Measurements from ENCODE around the gene COX4I1.
"Not testable (repeated sequence)": the region's sequence is repeated elsewhere in the genome, so short reads cannot be mapped to it uniquely, and the experiment has no call there.

Gene COX4I1

DNA sequence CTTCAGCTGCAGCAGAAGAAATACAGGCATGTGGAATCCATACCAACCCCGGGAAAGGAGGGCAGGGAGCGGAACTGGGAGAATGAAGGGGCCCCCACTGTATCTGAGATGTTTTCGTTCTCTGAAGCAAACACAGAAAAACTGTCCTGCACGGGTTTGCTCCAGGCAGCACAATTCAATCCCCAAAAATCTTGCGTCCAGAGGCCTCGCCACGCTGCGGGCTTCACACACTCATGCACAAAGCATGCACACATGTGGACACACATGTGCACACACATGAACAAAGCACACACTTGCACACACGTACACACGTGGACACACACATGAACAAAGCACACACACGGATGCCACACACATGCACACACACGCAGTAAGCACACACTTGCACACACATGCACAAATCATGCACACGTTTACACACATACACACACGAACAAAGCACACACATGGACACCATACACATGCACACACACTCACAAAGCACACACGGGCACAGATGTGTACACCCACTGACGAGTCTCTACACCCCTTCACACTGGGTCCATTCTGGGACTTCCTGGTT, 27.3 kb downstream of the COX4I1 start:
- DNase-seq = no peak

DNA sequence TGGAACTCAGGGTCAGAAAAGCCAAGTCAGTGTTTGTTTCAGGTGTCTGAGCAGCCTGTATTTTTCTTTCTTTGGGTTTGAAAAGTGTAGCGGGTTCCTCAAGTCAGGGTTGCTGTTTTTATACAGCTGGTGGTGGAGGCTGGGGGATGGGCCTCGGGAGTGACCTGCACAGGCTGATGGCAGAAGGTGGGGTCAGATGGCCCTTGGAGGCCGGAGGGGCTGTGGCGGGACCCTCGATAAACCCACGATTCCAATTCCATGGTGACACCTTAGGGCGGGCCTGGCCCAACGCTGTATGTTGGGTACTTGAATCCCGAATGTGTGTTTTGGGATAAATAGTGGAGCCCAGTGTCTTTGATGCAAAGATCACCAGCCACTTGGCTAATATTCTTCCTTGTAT, 28.7 kb downstream of the COX4I1 start:
- DNase-seq = no peak

DNA sequence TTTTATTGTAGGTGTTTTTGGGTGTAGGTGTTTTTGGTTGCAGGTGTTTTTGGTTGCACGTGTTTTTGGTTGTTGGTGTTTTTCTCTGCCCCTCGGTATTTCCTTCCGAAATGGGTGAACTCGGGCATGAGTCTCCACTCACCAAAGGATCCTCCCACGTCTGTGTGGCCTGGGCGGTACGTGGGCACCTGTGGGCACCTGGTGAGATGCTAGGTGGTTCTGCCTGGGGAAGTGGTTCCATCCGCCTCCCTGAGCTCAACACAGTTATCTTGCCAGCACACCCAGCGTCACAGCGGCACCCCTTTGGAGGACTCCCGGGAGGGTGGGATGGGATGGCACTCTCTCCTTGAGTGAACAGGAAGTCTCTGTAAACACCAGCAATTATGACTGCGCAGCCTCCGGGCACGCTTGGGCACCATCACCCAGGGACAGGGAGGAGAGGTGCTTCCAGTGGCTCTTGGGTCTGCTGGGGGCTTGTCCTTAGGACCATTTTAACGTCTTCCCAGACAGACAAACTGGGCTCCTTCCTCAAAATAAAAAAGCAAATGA, 29.8 kb downstream of the COX4I1 start:
- no peak for DNase-seq

DNA sequence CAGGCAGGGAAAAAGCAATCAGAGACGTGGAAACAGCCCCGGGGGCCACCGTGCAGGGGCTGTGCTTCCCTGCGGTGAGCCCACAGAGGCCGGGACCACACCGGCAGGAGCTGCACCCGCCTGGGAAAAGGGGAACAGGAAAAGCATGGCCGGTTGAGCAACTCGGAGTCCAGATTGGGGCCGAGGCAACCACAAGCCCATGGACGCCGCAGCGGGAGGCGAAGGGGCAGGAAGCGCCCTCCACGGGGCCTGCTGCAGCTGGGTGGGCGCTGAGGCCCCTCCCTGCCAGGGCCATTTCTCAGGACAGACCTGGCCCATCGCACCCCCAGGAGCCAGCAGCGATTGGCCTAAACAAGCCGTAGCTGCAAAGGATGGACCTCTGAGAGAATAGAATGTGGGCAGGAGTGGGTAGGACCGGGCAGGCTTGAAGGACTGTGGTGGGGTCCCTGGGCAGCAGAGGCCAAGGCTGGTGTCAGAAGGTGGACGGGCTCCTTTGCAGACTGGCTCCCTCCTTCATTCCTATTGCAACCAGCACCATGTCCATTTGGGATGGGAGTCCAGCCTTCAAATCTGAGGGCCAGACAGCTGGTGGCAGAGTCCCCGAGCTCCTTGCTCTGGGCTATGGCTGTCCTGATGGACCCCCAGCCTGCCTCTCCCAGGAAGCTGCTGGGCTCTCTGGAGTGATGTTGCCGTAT, 30.4 kb downstream of the COX4I1 start:
- no peak for DNase-seq

DNA sequence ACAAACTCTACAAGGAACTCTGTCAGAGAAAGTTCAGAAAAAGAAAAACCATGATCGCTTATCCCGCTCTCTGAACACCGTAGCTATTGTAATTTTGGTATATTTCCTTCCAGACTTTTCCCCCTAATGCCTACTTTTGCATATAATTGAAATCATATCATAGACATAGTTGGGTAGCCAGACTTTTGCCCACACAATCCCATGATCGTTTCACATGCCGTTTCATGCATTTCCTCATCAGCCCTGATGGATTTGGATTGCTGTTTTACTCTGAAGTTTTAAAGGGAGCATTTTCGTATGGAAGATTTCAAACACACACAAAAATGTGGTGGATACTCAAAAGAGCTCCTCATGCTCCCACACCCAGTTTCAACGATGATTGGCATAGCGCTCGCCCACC, 31.3 kb downstream of the COX4I1 start:
- DNase-seq = no peak

DNA sequence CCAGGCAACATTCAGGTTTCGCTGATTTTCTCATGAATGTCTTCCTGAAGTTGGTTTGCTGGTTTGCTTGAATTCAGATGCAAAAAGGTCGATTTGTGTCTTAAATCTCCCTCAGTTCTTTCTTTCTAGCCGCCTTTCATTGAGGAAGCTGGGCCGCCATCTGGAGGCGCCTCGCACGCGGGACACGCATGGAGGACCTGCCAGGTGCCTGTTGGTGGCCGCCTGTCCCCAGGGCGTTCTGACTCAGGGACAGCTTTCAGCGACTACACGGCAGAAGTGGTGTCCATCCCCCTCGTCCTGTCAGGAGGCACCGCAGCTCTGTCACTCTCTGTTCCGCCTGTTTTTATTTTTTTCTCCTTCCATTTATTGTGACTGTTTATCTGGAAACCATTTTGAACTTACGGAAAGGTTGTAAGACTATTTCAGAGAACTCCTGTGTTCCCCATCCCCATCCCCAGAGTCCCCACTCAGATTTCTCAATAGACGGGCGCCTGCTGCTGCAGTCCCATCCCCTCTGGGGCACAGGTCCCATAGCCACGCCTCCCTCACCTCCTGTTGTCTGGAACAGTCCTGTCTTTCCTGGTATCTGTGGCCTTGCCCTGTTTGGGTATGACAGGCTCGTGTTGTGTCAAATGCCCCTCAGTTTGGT, 33.2 kb downstream of the COX4I1 start:
- DNase-seq = no peak

DNA sequence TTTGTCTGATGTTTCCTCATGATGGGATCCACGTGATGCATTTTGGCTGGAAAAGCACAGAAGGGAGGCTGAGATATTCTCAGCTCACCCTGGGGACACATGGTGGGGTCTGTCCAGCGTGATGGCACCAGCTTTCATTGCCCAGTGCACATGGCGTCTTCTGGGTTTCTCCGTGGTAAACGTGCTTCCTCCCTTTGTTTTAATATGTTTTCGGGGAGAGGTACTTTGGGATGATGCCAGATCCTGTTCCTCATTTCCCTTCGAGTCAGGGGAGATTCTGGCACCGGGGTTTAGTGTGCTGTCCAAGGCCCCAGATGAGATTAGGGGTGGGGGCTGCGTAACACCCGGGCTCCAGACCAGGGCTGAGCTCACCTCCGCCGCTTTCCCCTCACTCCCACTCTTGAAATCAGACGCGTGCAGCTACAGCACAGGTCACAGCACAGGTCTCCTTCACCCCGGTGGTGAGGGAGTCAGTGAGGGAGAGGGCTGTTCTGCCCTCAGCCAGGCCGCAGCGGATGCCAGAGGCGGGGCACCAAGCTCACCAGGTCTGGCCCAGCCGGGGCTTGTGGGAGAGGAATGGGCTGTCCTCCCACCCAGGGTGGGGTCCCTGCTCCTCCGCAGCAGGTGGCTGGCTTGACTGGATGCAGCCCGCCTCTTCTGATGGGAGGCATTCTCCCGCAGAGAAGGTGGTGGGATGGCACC, 33.9 kb downstream of the COX4I1 start:
- no peak for DNase-seq

DNA sequence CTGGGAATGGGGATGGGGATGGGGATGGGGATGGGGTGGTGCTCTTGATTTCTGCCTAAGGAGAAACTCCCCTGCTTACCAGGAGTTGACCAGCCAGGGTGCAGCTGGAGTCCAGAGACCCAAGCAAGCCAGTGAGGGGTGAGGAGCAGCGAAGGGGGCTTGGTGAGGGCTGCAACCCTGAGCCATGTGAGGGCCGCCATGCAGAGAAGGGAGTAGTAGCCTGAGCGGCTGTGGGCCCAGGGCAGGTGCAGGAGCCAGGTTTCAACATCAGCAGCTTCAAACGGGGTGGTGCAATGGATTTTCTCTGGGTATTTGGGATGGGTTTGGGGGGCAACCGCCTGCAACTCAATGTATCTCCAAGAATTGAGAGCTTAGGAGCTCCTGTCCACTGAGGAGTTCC, 35.2 kb downstream of the COX4I1 start:
- no peak for DNase-seq

DNA sequence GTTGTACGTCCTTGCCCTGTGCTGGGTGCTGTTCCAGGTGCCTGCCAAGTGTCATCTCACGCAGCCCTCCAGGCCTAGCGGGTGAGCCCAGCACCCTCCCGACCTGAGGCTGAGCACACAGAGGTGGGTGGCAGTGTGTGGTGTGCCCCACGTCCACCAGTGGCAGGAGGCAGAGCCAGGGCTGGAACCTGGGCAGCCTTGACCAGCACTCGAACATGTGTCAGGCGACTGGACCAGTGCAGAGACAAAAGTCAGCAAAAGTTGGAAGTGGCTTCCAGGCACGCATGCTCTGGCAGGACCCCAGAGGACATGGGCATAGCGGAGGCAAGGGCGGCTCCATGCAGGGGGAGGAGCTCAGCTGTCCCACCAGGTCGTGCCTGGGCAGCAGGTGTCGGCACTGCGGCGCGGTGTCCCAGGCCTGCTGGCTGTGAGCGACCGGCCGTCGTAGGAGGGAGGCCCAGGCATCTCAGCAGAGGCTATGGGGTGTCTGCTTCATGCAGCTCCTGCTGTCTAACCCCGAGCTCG, 35.8 kb downstream of the COX4I1 start:
- no peak for DNase-seq

DNA sequence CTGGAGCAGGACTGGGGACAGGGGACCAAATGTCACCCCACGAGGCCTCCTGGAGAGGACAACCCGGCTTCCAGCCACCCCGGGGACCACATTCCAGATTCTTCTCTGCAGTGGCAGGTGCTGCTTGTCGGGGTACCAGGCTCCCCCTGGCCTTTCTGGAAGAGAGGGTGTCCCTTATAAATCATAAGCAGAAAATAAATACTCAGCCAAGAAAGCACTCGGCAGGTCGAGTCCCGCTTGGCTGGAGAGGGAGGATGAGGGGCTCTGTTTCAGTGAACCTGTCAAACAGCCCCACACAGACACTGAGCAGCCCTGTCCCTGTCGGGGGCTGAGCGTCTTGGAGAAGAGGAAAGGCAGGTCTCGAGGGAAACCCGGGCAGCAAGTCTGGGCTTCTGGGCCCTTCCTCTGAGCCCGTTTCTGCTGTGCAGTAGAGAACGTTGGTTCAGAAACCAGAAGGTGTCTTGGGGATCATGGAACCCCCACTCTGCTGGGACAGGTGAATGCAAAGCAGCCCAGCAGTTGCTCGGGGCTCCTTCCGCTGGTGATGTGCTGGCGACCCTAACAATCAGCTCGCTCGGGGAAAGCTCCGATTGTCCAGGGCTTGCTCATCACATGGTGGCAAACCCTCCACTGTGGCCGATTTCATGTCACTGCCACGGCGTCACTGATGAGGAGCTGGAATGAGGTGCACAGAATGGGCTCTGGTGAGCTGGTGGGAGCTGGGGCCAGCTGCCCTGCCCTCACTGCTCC, 36.6 kb downstream of the COX4I1 start:
- DNase-seq = no peak

DNA sequence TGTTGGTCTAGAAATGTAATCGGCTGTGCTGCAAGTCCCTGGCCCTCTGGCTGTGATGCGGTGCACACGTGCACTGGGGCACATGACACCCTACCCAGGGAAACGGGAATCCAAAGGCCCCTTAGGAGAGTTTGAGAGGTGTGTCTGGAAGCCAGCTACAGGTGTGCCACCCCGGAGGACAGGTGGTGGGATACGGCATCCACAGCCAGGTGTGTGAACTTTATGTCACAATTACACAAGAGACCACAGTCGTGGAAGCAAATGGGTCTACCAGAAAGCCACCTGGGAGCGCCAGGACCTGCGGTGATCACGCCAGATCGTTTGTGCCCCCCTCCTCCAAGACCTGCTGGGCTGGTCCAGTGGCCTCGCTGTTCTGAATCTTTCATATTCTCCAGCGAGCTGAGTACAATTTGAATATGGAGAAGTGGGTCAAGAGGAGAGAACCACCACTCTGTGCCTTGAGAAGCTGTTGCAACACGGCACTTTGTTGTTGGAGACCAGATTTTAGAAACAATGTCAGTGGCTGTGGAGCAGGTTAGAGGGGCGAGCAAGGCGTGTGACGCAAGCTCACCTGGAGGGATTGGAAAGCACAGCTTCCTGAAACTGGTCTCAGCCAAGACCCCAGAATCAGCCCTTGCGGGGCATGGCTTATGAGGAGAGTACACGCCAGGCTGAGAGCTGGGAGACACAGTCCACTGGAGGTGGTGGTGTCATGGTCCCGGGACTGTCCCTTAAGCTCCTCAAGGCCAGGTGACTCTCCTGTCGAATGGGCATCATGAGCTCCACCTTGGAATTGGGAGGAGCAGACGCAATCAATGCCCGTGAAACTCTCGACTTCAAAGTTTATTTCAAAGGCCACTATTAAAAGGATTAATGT, 37.4 kb downstream of the COX4I1 start:
- DNase-seq = no peak

DNA sequence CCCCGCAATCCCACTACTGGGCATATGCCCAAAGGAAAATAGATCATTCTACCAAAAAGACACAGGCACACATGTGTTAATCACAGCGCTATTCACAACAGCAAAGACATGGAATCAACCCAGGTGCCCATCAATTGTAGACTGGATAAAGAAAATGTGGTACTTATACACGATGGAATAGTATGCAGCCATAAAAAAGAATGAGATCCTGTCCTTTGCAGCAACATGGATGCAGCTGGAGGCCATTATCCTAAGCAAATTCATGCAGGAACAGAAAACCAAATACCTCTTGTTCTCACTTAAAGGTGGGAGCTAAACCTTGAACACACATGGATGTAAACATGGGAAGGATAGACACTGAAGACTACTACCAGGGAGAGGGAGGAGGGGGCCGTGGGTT, 38.2 kb downstream of the COX4I1 start:
- DNase-seq = not testable (repeated sequence)

DNA sequence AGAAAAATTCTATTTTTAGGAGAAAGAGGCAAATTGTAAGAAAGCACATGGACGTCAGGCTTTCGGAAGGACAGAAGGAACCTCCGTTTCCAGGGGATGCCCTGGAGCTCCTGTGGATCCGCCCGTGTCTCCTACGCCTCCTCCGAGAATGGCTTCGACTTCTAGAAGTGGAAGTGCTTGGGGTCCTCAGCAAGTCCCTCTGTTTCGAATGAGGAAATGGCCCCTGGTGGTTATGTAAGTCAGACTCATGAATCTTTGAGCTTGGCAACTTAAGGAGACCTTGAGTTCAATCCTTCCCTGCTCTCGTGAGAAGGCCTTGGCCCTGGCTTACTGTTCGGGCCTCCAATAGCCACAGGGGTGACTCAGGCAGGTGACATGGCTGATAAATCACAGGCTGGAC, 38.9 kb downstream of the COX4I1 start:
- DNase-seq = no peak

DNA sequence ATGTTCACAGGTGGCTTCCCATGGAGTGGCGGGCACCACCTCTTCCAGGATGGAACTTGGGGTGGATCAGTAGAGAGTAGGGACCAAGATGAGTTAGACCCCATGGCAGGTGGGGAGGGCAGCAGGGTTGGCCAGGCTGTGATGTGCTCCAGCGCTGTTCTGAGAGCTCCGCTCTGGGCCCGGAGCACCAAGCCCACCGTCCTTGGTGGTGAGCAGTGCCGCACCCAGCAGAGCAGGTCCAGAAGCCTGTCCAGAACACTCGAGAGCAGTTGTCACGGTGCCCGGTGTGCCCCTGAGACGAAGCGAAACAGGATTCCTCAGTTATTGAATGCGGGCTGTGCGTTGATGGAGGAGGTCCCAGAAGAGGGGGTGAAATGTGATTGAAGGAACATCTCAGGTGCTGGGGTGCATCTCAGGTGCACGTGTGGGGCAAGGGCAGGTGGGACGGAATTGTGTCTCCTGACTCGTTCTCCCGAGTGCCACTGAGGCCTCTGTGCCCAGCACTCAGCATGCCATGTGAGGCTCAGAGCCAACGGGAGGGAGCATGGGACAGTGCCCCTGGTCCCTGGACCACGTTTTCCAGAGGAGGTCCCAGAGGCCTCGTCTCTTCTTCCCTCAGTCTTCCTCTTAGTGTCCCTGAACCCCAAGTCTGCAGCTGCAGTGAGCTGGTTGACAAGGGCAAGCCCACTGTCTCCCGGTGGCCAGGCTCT, 39.5 kb downstream of the COX4I1 start:
- DNase-seq = no peak

DNA sequence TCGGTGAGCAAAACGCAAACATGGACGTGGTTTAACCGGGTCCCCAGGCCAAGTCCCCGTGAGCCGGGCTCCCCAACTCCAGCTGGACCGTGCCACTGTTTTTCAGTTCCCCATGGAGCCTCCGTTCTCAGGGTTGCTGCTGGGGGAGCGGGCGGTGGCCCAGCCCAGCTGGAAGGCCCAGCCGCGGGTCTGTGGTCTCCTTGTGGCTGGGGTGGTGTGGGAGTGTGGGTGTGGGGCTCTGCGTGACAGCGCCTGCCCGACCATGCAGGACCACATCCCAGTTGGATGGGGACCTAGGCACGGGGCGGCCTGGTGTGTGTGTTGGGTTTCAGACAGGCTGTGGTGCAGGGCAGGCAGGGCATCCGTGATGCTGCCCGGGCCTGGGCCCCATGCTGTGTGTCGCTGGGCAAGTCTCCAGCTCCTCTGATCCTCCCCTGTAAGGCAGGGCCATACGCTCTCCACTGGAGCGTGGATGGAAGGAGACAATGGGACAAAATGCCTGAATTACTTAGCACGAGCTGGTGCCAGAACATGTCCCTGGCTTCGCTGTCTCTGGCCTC, 40.3 kb downstream of the COX4I1 start:
- no peak for DNase-seq

DNA sequence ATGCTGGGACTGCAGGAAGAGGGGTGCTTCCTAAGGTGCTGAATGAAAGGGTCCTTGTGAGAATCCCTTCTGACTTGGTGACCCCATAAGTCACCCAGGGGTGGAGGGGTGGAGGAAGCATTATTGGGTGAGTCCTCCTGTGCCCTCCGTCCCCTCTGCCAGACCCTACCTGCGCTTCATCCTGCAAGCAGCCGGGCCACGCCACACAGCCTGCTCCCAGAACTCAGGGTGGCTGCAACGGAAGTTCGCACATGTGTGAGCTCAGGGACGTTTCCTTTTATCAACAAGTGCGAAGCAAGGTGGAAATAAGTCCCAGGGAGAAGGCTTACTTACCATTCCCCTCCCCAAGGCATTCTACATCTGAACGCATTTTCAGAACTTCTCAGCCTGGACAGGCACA, 40.9 kb downstream of the COX4I1 start:
- no peak for DNase-seq

DNA sequence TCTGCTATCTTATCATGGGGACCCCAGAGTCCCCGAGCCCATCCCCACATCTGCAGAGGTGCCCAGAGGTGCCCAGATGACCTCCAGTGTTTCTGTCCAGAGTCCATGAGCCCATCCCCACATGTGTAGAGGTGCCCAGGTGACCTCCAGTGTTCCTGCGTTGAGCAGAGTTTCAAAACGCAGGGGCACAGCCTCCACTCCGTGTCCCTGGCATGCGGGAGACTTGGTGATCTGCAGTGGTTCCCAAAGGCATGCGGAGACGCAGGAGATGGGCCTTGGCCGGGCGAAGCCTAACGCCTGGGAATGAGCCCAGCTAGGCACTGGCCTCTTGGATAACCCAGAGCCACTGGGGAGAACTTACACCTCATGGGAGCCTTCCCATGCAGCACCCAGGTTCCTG, 41.3 kb downstream of the COX4I1 start:
- DNase-seq = no peak

DNA sequence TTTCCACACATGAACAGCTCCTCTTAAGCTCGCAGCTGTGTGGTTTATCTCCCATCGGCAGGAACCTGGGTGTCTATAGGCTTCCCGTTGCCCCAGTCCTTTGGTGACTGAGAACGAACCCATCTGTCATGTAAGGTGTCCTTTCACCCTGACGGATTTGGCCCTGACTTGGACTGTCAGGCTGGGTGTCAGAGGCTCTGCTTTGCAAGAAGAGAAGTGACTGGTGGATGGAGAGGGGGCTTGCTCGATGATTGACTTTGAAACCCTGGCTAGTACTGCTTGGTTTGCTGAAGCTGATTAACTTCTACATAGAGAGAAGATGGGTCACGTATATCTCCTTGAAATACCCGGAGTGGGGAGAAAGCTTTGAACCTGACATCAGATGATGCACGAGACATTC, 42.9 kb downstream of the COX4I1 start:
- no peak for DNase-seq

DNA sequence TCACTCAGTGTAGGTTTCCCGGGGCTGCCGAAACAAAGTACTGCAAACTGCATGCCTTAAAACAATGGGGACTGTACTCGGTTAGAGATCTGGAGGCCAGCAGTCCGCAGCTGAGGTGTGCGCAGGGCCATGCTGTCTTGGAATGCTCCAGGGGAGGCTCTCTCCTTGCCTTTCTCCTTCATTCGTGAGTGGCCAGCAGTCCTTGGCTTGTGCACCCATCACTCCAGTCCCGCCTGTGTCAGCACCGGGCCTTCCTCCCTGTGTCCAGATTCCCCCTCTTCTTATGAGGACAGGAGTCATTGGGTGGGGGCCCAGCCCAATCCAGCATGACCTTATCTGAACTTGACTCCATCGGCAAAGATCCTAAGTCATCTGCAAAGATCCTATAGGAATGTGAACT, 43.4 kb downstream of the COX4I1 start:
- DNase-seq = no peak

DNA sequence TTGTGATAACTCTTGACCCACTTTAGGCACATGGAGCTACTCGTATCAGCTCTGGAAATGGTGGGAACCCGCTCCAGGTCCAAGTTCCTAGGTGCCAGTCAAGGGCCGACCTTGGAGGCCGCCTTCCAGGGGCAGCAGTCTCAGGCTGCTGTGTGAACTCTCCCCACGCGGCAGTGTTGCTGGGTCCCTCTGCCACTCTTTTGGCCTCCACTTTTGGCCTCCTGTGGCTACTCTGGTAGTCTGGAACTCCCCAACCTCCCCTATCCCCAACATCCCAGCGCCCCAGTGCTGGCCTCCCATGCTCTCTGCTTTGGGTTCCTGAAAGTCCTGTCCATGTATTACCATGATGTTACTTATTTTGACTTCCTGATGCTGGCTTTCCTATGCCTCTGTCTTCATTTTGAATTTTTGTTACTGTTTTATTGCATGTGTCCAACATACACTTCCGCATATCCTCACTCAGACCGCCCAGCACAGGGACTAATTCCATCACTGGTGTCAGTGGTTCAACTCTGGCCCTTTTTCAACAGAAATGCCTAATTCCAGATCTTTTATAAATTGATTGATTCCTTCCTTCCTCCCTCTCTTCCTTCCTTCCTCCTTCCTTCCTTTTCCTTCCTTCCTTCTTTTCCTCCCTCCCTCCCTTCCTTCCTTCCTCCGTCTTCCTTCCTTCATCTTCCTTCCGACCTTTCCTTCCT, 44.1 kb downstream of the COX4I1 start:
- no peak for DNase-seq
